ENCODE measurements around the gene NOTCH2. TPM values are rescaled to one million over a fixed set of nuclear protein-coding genes. Genes with fewer than 3 reads are reported as not detected.

The NOTCH2 gene
- total RNA-seq, 1 donor from 2014 or later: 142 TPM

DNA sequence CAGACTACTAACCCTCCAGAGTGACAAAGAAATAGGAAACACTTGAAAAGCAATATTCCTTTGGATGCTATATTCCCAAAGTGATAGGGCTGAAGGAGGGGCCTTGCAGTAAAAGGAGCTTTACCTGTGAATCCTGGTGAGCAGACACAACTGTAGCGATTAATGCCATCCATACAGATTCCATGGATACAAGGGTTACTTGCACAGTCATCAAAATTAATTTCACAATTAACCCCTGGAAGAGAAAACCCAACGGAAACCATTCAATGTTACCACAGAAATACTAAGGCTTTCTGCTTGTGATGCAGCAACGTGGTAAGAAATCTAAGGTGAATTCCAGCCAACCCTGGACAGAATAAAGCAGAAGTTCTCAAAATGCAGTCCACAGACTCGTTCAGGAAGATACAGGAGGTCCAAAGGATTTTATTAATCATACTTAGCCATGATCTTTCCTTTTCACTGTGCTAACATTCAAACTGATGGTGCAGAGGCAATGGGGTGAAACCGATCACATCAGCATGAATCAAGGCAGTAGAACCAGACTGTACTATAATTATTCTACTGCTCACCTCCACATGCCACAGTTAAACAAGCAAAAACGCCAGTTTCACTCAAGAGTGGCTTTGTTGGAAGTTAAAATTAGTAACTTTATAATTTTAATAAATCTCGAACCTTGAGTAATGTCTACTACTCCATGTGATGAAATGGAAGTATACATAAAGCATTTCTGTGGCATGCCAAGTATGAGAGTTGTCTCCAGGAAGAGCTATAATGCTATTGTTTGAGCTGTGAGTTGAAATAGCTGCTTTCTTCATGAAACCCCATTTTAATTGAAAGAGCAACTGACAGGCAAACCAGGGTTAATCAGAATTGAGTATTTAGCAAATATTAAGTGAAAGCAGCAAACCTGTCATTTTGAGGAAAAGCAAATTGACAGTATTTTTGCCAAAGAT lies 109.9 kb downstream of the NOTCH2 start:
- no peak for DNase-seq (ENCODE audit: extremely low spot score, unreplicated experiment)
- Mint-ChIP-seq H3K36me3 (peaks cover 35% of the 10 kb centered on the region), H3K4me3 (no peak overlapping the region), H3K9me3 (no peaks in the 10 kb centered on the region), H3K27ac (no peak overlapping the region), H3K27me3 (no peaks in the 10 kb centered on the region), H3K4me1 (ENCODE audit: unreplicated experiment) (peaks cover 13% of the 10 kb centered on the region)
- TF ChIP-seq, protein P1, sequence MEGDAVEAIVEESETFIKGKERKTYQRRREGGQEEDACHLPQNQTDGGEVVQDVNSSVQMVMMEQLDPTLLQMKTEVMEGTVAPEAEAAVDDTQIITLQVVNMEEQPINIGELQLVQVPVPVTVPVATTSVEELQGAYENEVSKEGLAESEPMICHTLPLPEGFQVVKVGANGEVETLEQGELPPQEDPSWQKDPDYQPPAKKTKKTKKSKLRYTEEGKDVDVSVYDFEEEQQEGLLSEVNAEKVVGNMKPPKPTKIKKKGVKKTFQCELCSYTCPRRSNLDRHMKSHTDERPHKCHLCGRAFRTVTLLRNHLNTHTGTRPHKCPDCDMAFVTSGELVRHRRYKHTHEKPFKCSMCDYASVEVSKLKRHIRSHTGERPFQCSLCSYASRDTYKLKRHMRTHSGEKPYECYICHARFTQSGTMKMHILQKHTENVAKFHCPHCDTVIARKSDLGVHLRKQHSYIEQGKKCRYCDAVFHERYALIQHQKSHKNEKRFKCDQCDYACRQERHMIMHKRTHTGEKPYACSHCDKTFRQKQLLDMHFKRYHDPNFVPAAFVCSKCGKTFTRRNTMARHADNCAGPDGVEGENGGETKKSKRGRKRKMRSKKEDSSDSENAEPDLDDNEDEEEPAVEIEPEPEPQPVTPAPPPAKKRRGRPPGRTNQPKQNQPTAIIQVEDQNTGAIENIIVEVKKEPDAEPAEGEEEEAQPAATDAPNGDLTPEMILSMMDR (conservative IDR thresholded peaks at IDR 0.05): no peak

DNA sequence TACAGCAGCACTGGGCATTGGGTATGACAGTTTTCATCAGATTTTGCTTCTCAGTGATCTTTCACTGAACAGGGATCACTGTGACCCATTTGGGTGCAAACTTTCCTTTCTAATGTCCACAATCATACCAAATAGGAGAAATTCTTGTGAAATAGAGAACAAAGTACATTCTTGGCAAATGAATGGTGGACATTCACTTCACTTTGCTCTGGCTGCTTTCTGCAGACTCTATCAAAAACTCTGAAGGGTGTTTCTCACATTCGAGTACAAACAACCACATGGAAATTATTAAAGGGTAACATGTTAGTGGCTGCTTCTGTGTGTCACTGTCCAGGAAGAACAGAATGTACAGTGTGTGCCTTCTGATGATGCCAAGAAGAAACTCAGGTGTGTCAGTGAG lies 111.2 kb downstream of the NOTCH2 start:
- no peaks in the 10 kb centered on the region for H3K27me3 Mint-ChIP-seq
- no peak overlapping the region for H3K27ac Mint-ChIP-seq
- H3K36me3 Mint-ChIP-seq: peaks cover 32% of the 10 kb centered on the region
- no peaks in the 10 kb centered on the region for H3K9me3 Mint-ChIP-seq
- H3K4me1 Mint-ChIP-seq (ENCODE audit: unreplicated experiment): peaks cover 12% of the 10 kb centered on the region
- no peak overlapping the region for H3K4me3 Mint-ChIP-seq
- TF ChIP-seq, protein P1 (conservative IDR thresholded peaks at IDR 0.05): no peak
- DNase-seq (ENCODE audit: extremely low spot score, unreplicated experiment): no peak

DNA sequence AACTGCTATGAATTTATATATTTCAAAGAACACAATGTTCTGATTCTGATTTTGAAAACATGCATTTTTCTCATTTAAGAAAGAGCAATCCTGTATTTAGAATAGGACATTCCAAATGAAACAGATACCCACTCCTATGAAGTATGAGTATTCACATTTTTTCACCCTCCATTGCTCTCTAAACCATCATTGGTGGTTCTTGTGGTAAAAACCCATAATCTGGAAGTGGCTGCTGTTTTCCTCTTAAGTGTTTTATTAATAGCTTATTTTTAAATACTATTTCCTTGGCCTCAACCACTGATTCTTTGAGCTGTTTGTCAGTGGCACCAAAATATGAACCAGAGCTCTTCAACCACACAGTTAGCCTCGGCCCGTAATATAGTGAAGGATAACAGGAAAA lies 113.2 kb downstream of the NOTCH2 start:
- TF ChIP-seq, protein P1 (conservative IDR thresholded peaks at IDR 0.05): no peak
- Mint-ChIP-seq H3K27me3 (no peaks in the 10 kb centered on the region), H3K27ac (no peak overlapping the region), H3K4me1 (ENCODE audit: unreplicated experiment) (no peaks in the 10 kb centered on the region), H3K4me3 (no peak overlapping the region), H3K36me3 (peaks cover 26% of the 10 kb centered on the region), H3K9me3 (no peaks in the 10 kb centered on the region)
- no peak for DNase-seq (ENCODE audit: extremely low spot score, unreplicated experiment)

DNA sequence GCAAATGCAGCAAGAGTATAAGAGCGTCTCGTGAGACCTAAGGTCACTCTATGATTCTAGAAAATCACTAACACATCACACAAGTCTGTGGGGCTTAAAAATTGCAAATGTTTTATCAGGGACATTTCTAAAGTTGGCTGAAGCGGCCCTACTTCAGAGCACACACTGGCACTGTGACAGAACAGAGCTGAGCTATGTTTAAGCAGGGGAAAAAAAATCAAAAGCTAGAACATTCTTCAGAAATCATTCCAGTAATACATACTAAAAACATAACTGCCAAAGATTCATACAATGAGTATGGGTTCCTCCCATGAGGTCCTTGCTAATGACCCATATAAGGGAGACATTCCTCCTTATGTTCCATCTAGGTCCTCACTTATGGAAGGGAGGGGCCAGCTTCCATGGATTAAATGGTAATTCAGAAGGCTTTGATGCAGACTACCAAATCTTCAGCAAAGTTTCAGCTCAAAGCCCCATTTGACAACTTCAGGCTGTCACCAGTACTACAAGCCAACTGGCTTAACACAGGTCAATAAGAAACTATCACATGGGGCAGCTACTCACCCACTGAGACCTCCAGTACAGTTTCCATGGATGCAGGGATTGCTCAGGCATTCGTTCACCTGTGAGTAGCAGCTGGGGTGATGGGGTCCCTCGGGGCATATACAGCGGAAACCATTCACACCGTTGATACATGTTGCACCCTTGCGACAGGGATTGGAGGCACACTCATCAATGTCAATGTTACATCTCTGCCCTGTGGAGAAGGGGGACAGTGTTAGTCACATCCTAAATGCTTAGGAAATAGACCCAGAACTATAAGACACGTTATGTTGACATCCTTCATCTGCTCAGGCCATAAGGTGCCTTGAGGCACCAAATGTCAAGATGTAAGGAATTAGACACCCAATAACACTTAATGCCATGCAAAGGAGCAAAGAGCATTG lies 114.7 kb downstream of the NOTCH2 start:
- no peak overlapping the region for H3K4me3 Mint-ChIP-seq
- no peaks in the 10 kb centered on the region for H3K27me3 Mint-ChIP-seq
- peaks cover 27% of the 10 kb centered on the region for H3K36me3 Mint-ChIP-seq
- H3K9me3 Mint-ChIP-seq: no peaks in the 10 kb centered on the region
- no peaks in the 10 kb centered on the region for H3K4me1 Mint-ChIP-seq (ENCODE audit: unreplicated experiment)
- H3K27ac Mint-ChIP-seq: no peak overlapping the region
- no peak for DNase-seq (ENCODE audit: extremely low spot score, unreplicated experiment)
- TF ChIP-seq, protein P1 (conservative IDR thresholded peaks at IDR 0.05): no peak

DNA sequence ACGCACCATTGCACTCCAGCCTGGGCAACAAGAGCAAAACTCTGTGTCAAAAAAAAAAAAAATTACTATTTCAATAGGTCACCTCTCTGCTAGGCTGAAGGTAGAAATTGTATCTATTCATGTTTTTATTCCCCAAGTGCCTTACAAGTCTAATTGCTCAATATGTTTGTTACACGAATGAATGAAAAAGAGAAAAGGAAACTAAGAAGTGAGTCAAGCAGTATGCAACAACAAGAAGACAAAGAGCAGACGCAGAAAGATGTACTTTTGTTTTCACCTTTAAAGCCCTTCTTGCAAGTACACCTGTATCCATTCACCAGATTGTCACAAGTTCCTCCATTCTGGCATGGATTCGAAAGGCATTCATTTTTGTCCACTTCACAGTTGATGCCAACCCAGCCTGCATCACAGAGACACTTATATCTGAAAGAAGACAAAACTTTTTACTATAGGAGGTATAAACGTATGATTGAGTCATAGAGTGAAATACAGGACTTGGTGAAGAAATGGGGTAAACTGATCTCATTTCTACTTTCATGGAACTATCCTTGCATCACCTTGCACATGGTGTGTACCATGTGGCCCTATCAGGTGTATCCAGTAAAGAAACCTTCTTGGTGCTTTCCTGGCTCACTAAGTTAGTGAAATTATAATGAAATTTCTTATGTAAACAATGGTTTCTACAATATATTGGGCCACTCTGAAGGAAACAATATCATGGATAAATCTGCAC lies 116.0 kb downstream of the NOTCH2 start:
- Mint-ChIP-seq H3K27me3 (no peaks in the 10 kb centered on the region), H3K27ac (no peak overlapping the region), H3K9me3 (no peaks in the 10 kb centered on the region), H3K4me1 (ENCODE audit: unreplicated experiment) (no peaks in the 10 kb centered on the region), H3K4me3 (no peak overlapping the region), H3K36me3 (peaks cover 24% of the 10 kb centered on the region)
- no peak for DNase-seq (ENCODE audit: extremely low spot score, unreplicated experiment)
- TF ChIP-seq, protein P1 (conservative IDR thresholded peaks at IDR 0.05): no peak
